SK-N-SH (cell line): ENCODE data around the gene SGPP2. TPM values are rescaled to one million over a fixed set of nuclear protein-coding genes. Genes with fewer than 3 reads are reported as not detected.

Experiments used
- CTCF ChIA-PET: fragments of 300-600, 350-600 bp; formaldehyde crosslinking; extraction: SDS; loops from one replicate; lab custom pipeline; 2021; lab: Yijun Ruan, JAX
- POLR2A ChIA-PET: fragments of 350-600 bp; sonication (Branson Sonifier 250); formaldehyde crosslinking; extraction: SDS; loops from one replicate; lab custom pipeline; 2020; ENCODE audit warnings: antibody characterized with exemption, inconsistent platforms; lab: Yijun Ruan, JAX
- DNase-seq: peaks from one replicate; pipeline ENCODE4 v3.0.0; 2012
- H2AFZ ChIP-seq: fragments of 200-600 bp; sonication (generic); 2 replicates; pipeline ENCODE4 v1.8.1; 2016; ENCODE audit warnings: antibody characterized with exemption, mild to moderate bottlenecking, low read depth
- H3F3A ChIP-seq: fragments of 200-600 bp; sonication (generic); replicated peaks from 2 replicates; pipeline ENCODE3; 2016; ENCODE audit warnings: antibody characterized with exemption, mild to moderate bottlenecking; ENCODE audit not compliant: insufficient read depth
- H3K27ac ChIP-seq, 2 experiments: fragments of 200-500 bp in 1 of 2; fragments of 200-600 bp in 1 of 2; sonication (Bioruptor generic) in 1 of 2; sonication (generic), shearing (Covaris generic) in 1 of 2; 2 replicates each; pipeline versions ENCODE4 v1.5.1 to v1.6.1; 2014 to 2016; ENCODE audit warnings: low read depth in 2 of 2, inconsistent platforms in 1 of 2, low read length in 1 of 2, mild to moderate bottlenecking in 1 of 2, mixed read lengths in 1 of 2
- H3K27me3 ChIP-seq: fragments of 200-600 bp; sonication (generic), shearing (Covaris generic); 2 replicates; pipeline ENCODE4 v1.6.1; 2016; ENCODE audit warnings: mixed run types; ENCODE audit not compliant: insufficient read depth
- H3K36me3 ChIP-seq, 2 experiments: fragments of 200-500 bp in 1 of 2; fragments of 200-600 bp in 1 of 2; sonication (Bioruptor generic) in 1 of 2; sonication (generic) in 1 of 2; replicated peaks in 1 of 2; 2 replicates each; pipeline versions ENCODE3 to v1.5.1; 2014 to 2016; ENCODE audit warnings: low read length in 1 of 2, mild to moderate bottlenecking in 1 of 2; ENCODE audit not compliant: insufficient read depth in 2 of 2, control insufficient read depth in 1 of 2
- H3K4me1 ChIP-seq, 2 experiments: fragments of 200-500 bp in 1 of 2; fragments of 200-600 bp in 1 of 2; sonication (Bioruptor generic) in 1 of 2; sonication (generic), shearing (Covaris generic) in 1 of 2; 2 replicates each; pipeline versions ENCODE4 v1.5.1 to v1.6.1; 2014 to 2016; ENCODE audit warnings: low read depth in 1 of 2, low read length in 1 of 2, mixed run types in 1 of 2; ENCODE audit not compliant: insufficient read depth in 2 of 2, control insufficient read depth in 1 of 2
- H3K4me2 ChIP-seq: fragments of 200-600 bp; sonication (generic), shearing (Covaris generic); 2 replicates; pipeline ENCODE4 v1.6.1; 2017; ENCODE audit warnings: mixed run types
- H3K4me3 ChIP-seq, 2 experiments: fragments of 200-500 bp in 1 of 2; fragments of 200-600 bp in 1 of 2; sonication (Bioruptor generic) in 1 of 2; sonication (generic), shearing (Covaris generic) in 1 of 2; 2 replicates each; pipeline versions ENCODE4 v1.5.1 to v1.8.1; 2014 to 2016; ENCODE audit warnings: low read depth in 2 of 2, inconsistent platforms in 1 of 2, low read length in 1 of 2, mild to moderate bottlenecking in 1 of 2, mixed read lengths in 1 of 2, moderate library complexity in 1 of 2
- H3K79me2 ChIP-seq: fragments of 200-600 bp; sonication (generic); 2 replicates; pipeline ENCODE4 v1.8.1; 2017; ENCODE audit warnings: mild to moderate bottlenecking; ENCODE audit not compliant: insufficient read depth
- H3K9ac ChIP-seq: fragments of 200-600 bp; sonication (generic); 2 replicates; pipeline ENCODE4 v1.6.1; 2017; ENCODE audit warnings: mixed run types
- H3K9me2 ChIP-seq: fragments of 200-600 bp; sonication (generic); 2 replicates; pipeline ENCODE4 v1.6.1; 2017; ENCODE audit warnings: mixed run types
- H3K9me3 ChIP-seq: fragments of 200-600 bp; sonication (generic); 2 replicates; pipeline ENCODE4 v1.6.1; 2017; ENCODE audit warnings: mixed run types, mild to moderate bottlenecking, moderate library complexity
- H4K20me1 ChIP-seq: fragments of 200-600 bp; sonication (generic); 2 replicates; pipeline ENCODE4 v1.6.1; 2017; ENCODE audit warnings: mild to moderate bottlenecking, mixed run types; ENCODE audit not compliant: insufficient read depth
- CHD2 ChIP-seq: fragments of 150-350 bp; IDR thresholded peaks from 2 replicates; pipeline ENCODE4 v1.6.1; 2018; ENCODE audit warnings: low read length; ENCODE audit not compliant: partially characterized antibody
- ELF1 ChIP-seq: IDR thresholded peaks from 2 replicates; pipeline ENCODE4 v1.4.0; 2012
- EZH2phosphoT487 ChIP-seq: fragments of 200-600 bp; sonication (generic); IDR thresholded peaks from 2 replicates; pipeline ENCODE4 v1.6.1; 2017; ENCODE audit warnings: low read depth, mixed run types, mild to moderate bottlenecking, antibody characterized with exemption, moderate library complexity, borderline replicate concordance
- FOSL2 ChIP-seq: IDR thresholded peaks from 2 replicates; pipeline ENCODE4 v1.4.0; 2012; ENCODE audit warnings: low read depth, mild to moderate bottlenecking, moderate library complexity, borderline replicate concordance
- FOXJ3 ChIP-seq: sonication (generic); formaldehyde crosslinking; IDR thresholded peaks from 2 replicates; pipeline ENCODE4 v1.5.1; 2020; ENCODE audit warnings: mild to moderate bottlenecking, missing genetic modification reagents
- FOXM1 ChIP-seq: IDR thresholded peaks from 2 replicates; pipeline ENCODE4 v1.4.0; 2012; ENCODE audit warnings: low read depth, mild to moderate bottlenecking
- GABPA ChIP-seq: IDR thresholded peaks from 2 replicates; pipeline ENCODE4 v1.4.0; 2012; ENCODE audit warnings: low read depth, mild to moderate bottlenecking
- GATA2 ChIP-seq: sonication (generic); formaldehyde crosslinking; IDR thresholded peaks from 2 replicates; pipeline ENCODE4 v1.5.0; 2020; ENCODE audit warnings: mild to moderate bottlenecking, missing genetic modification reagents
- JUND ChIP-seq: IDR thresholded peaks from 2 replicates; pipeline ENCODE4 v1.4.0; 2012
- MEF2A ChIP-seq: IDR thresholded peaks from 2 replicates; pipeline ENCODE4 v1.4.0; 2012; ENCODE audit warnings: low read depth, borderline replicate concordance
- MXI1 ChIP-seq: IDR thresholded peaks from 2 replicates; pipeline ENCODE4 v1.6.1; 2012; ENCODE audit warnings: mild to moderate bottlenecking, low read depth, low read length, improper control_type of control experiment
- POLR2AphosphoS5 ChIP-seq: IDR thresholded peaks from 2 replicates; pipeline ENCODE4 v1.6.1; 2012; ENCODE audit warnings: low read depth, low read length
- RAD21 ChIP-seq: IDR thresholded peaks from 2 replicates; pipeline ENCODE4 v1.6.1; 2012; ENCODE audit warnings: mild to moderate bottlenecking, low read length
- RCOR1 ChIP-seq: fragments of 150-350 bp; IDR thresholded peaks from 2 replicates; pipeline ENCODE4 v1.6.1; 2017; ENCODE audit warnings: antibody characterized with exemption, low read length
- RXRA ChIP-seq: IDR thresholded peaks from 2 replicates; pipeline ENCODE4 v1.4.0; 2012; ENCODE audit warnings: low read depth, mild to moderate bottlenecking, borderline replicate concordance
- SIN3A ChIP-seq: IDR thresholded peaks from 2 replicates; pipeline ENCODE4 v1.6.1; 2012; ENCODE audit warnings: low read depth, mild to moderate bottlenecking, low read length, moderate library complexity, borderline replicate concordance
- SMC3 ChIP-seq: IDR thresholded peaks from 2 replicates; pipeline ENCODE4 v1.6.1; 2012; ENCODE audit warnings: low read depth, low read length, improper control_type of control experiment
- TCF12 ChIP-seq: IDR thresholded peaks from 2 replicates; pipeline ENCODE4 v1.4.0; 2012
- YY1 ChIP-seq: IDR thresholded peaks from 2 replicates; pipeline ENCODE4 v1.4.0; 2012; ENCODE audit warnings: low read depth, mild to moderate bottlenecking
- polyA plus RNA-seq, 3 experiments: library from polyadenylated mRNA; depleted of rRNA; stranded (reverse); fragments of >200 nt; gene quantifications; 2 replicates each; pipeline ENCODE4 v1.2.3, GENCODE V29; 2012
- TF ChIP-seq, protein P1 (sequence below): fragments of 200-600 bp; sonication (generic); IDR thresholded peaks from 2 replicates; pipeline ENCODE4 v1.6.1; 2017; ENCODE audit warnings: antibody characterized with exemption, mild to moderate bottlenecking, moderate library complexity
- TF ChIP-seq, protein P2 (sequence below): IDR thresholded peaks from 2 replicates; pipeline ENCODE4 v1.4.0; 2012; ENCODE audit warnings: low read depth
- TF ChIP-seq, protein P3 (sequence below): fragments of 150-350 bp; IDR thresholded peaks from 2 replicates; pipeline ENCODE4 v1.6.1; 2017; ENCODE audit warnings: antibody characterized with exemption, low read length, low read depth, borderline replicate concordance
- TF ChIP-seq, protein P4 (sequence below): fragments of 150-350 bp; IDR thresholded peaks from 2 replicates; pipeline ENCODE4 v1.6.1; 2016; ENCODE audit warnings: mild to moderate bottlenecking, low read depth, low read length

SGPP2 gene
- polyA plus RNA-seq, 1 of the 3 experiments (the other 2 are of a cell fraction), result 0.03 TPM

DNA sequence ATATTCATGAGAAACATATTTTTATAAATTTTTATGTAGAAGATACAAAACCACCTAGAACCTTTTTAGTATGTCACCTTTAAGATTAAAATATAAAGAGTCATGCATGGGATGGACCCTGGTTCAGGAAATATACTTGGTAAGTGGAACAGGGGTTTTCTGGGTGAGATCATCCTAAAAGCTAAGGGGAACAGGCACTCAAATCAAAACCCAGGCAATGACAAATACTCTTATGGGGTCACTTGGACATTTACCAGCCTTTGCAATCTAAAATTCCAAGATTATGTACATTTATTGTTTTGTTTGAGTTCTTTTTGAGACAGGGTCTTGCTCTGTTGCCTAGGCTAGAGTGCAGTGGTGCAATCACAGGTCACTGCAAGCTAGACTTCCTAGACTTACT, 65.8 kb downstream of the SGPP2 start:
- no peak overlapping the region for H2AFZ ChIP-seq
- no peak for DNase-seq

DNA sequence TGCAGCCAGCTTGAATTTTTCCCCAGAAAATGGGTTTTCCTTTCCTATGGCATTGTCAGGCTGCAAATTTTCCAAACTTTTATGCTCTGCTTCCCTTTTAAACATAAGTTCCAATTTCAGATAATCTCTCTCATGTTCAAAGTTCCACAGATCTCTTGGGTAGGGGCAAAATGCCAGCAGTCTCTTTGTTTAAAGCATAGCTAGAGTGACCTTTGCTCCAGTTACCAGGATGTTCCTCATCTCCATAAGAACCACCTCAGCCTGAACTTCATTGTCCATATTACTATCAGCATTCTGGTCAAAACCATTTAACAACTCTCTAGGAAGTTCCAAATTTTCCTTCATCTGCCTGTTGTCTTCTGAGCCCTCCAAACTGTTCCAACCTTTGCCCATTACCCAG, 68.3 kb downstream of the SGPP2 start:
- POLR2A ChIA-PET, result no interaction called here
- Histone ChIP-seq H3K4me2 (no peak overlapping the region), H3K4me1 (no peaks in the 10 kb centered on the region), H3K79me2 (no peaks in the 10 kb centered on the region), H4K20me1 (no peaks in the 10 kb centered on the region)
- DNase-seq, result no peak
- TF ChIP-seq RCOR1, result no peak
- TF ChIP-seq MXI1, result no peak
- TF ChIP-seq RXRA, result no peak
- no peak for TF ChIP-seq FOXJ3 (CRISPR knock-in tag)
- TF ChIP-seq ELF1, result no peak
- TF ChIP-seq SIN3A, result no peak
- TF ChIP-seq, protein P1, sequence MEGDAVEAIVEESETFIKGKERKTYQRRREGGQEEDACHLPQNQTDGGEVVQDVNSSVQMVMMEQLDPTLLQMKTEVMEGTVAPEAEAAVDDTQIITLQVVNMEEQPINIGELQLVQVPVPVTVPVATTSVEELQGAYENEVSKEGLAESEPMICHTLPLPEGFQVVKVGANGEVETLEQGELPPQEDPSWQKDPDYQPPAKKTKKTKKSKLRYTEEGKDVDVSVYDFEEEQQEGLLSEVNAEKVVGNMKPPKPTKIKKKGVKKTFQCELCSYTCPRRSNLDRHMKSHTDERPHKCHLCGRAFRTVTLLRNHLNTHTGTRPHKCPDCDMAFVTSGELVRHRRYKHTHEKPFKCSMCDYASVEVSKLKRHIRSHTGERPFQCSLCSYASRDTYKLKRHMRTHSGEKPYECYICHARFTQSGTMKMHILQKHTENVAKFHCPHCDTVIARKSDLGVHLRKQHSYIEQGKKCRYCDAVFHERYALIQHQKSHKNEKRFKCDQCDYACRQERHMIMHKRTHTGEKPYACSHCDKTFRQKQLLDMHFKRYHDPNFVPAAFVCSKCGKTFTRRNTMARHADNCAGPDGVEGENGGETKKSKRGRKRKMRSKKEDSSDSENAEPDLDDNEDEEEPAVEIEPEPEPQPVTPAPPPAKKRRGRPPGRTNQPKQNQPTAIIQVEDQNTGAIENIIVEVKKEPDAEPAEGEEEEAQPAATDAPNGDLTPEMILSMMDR, result no peak
- TF ChIP-seq EZH2phosphoT487, result no peak
- TF ChIP-seq FOSL2, result no peak
- no peak for TF ChIP-seq YY1
- TF ChIP-seq, all 33 proteins: peak for 0
- H3K9ac ChIP-seq, result no peak overlapping the region
- no peak overlapping the region for H2AFZ ChIP-seq
- H3K9me3 ChIP-seq, result no peaks in the 10 kb centered on the region
- H3K27ac ChIP-seq, result no peak overlapping the region
- no peaks in the 10 kb centered on the region for H3F3A ChIP-seq
- no peaks in the 10 kb centered on the region for H3K9me2 ChIP-seq
- CTCF ChIA-PET, result no interaction called here
- H3K4me3 ChIP-seq, result no peak overlapping the region
- H3K27me3 ChIP-seq, result no peaks in the 10 kb centered on the region
- no peaks in the 10 kb centered on the region for H3K36me3 ChIP-seq

More for the DNA sequence above, 65.8 kb downstream of the SGPP2 start:
- H3K4me3 ChIP-seq, result no peak overlapping the region
- no peaks in the 10 kb centered on the region for H3K79me2 ChIP-seq
- H3K9me3 ChIP-seq, result no peaks in the 10 kb centered on the region
- H3K36me3 ChIP-seq, result no peaks in the 10 kb centered on the region
- ChIA-PET POLR2A (no interaction called here), CTCF (interaction anchor here (1.1 kb wide), 1 partner anchor 15 kb away, joined by 3 read pairs; no protein-coding TSS in a partner anchor)
- no peaks in the 10 kb centered on the region for H3K4me1 ChIP-seq
- H3K27me3 ChIP-seq, result no peaks in the 10 kb centered on the region
- H3K27ac ChIP-seq, result no peak overlapping the region
- TF ChIP-seq, protein P1, result no peak
- TF ChIP-seq CHD2 (no peak), GABPA (no peak), RCOR1 (no peak), SIN3A (no peak), RXRA (no peak), RAD21 (no peak), MXI1 (no peak), MEF2A (no peak), GATA2 (CRISPR knock-in tag) (no peak), JUND (no peak), FOXM1 (no peak), SMC3 (no peak), TCF12 (no peak), POLR2AphosphoS5 (no peak), FOXJ3 (CRISPR knock-in tag) (no peak)
- TF ChIP-seq, protein P2, sequence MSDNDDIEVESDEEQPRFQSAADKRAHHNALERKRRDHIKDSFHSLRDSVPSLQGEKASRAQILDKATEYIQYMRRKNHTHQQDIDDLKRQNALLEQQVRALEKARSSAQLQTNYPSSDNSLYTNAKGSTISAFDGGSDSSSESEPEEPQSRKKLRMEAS, result no peak
- TF ChIP-seq, protein P3, sequence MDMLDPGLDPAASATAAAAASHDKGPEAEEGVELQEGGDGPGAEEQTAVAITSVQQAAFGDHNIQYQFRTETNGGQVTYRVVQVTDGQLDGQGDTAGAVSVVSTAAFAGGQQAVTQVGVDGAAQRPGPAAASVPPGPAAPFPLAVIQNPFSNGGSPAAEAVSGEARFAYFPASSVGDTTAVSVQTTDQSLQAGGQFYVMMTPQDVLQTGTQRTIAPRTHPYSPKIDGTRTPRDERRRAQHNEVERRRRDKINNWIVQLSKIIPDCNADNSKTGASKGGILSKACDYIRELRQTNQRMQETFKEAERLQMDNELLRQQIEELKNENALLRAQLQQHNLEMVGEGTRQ, result no peak
- TF ChIP-seq, protein P4, sequence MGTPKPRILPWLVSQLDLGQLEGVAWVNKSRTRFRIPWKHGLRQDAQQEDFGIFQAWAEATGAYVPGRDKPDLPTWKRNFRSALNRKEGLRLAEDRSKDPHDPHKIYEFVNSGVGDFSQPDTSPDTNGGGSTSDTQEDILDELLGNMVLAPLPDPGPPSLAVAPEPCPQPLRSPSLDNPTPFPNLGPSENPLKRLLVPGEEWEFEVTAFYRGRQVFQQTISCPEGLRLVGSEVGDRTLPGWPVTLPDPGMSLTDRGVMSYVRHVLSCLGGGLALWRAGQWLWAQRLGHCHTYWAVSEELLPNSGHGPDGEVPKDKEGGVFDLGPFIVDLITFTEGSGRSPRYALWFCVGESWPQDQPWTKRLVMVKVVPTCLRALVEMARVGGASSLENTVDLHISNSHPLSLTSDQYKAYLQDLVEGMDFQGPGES, result no peak
- H4K20me1 ChIP-seq, result no peaks in the 10 kb centered on the region
- H3K9ac ChIP-seq, result no peak overlapping the region
- no peak overlapping the region for H3K4me2 ChIP-seq
- no peaks in the 10 kb centered on the region for H3F3A ChIP-seq
- no peaks in the 10 kb centered on the region for H3K9me2 ChIP-seq
